ENCODE measurements around the gene THADA. TPM values are rescaled to one million over a fixed set of nuclear protein-coding genes. Genes with fewer than 3 reads are reported as not detected.

Gene THADA
- total RNA-seq, 1 donor from 2014 or later, result 19.4 TPM

DNA sequence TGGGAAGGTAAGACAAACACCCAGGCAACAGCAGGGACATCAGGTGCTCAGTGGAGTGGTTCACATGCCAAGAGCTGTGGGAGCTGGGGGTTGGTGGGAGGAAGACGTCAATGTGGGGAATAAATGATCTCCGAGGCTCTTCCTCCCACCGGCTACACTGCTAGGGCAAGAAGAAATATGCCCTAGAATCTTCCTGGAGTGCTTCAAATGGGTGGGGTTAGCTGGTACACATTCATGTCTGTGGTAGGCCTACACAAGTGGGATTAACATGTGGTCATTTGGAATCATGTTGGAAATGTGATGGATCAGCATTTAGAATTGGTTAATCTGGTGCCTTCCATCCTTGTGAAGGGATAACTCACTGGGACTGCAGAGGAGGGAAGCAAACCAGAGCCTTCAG is 357.0 kb downstream of the THADA start:
- no peak overlapping the region for H3K4me3 Mint-ChIP-seq (ENCODE audit: unreplicated experiment)
- TF ChIP-seq CTCF (IDR thresholded peaks at IDR 0.05; ENCODE audit: unreplicated experiment), result no peak
- no peaks in the 10 kb centered on the region for H3K9me3 Mint-ChIP-seq (ENCODE audit: unreplicated experiment)
- H3K36me3 Mint-ChIP-seq (ENCODE audit: low read depth, unreplicated experiment), result no peaks in the 10 kb centered on the region
- H3K27ac Mint-ChIP-seq (ENCODE audit: unreplicated experiment), result no peak overlapping the region
- no peaks in the 10 kb centered on the region for H3K27me3 Mint-ChIP-seq (ENCODE audit: unreplicated experiment)
- peaks cover 10% of the 10 kb centered on the region for H3K4me1 Mint-ChIP-seq (ENCODE audit: unreplicated experiment)
- DNase-seq (ENCODE audit: low spot score), result no peak

GRCh38 chr2:43238176-43238575 is 357.7 kb downstream of the THADA start:
- Mint-ChIP-seq H3K4me3 (ENCODE audit: unreplicated experiment) (no peak overlapping the region), H3K36me3 (ENCODE audit: low read depth, unreplicated experiment) (no peaks in the 10 kb centered on the region)
- TF ChIP-seq CTCF (IDR thresholded peaks at IDR 0.05; ENCODE audit: unreplicated experiment), result no peak

GRCh38 chr2:43233218-43234212 is 362.3 kb downstream of the THADA start:
- no peak overlapping the region for H3K4me3 Mint-ChIP-seq (ENCODE audit: unreplicated experiment)
- no peaks in the 10 kb centered on the region for H3K9me3 Mint-ChIP-seq (ENCODE audit: unreplicated experiment)
- DNase-seq (ENCODE audit: low spot score), result no peak
- H3K4me1 Mint-ChIP-seq (ENCODE audit: unreplicated experiment), result peaks cover 33% of the 10 kb centered on the region
- H3K27ac Mint-ChIP-seq (ENCODE audit: unreplicated experiment), result no peak overlapping the region
- peaks cover 6% of the 10 kb centered on the region for H3K27me3 Mint-ChIP-seq (ENCODE audit: unreplicated experiment)
- H3K36me3 Mint-ChIP-seq (ENCODE audit: low read depth, unreplicated experiment), result no peaks in the 10 kb centered on the region
- TF ChIP-seq CTCF (IDR thresholded peaks at IDR 0.05; ENCODE audit: unreplicated experiment), result no peak

More at GRCh38 chr2:43238176-43238575, 357.7 kb downstream of the THADA start:
- DNase-seq (ENCODE audit: low spot score), result no peak
- H3K27me3 Mint-ChIP-seq (ENCODE audit: unreplicated experiment), result no peaks in the 10 kb centered on the region
- H3K4me1 Mint-ChIP-seq (ENCODE audit: unreplicated experiment), result peaks cover 10% of the 10 kb centered on the region
- H3K9me3 Mint-ChIP-seq (ENCODE audit: unreplicated experiment), result no peaks in the 10 kb centered on the region
- H3K27ac Mint-ChIP-seq (ENCODE audit: unreplicated experiment), result no peak overlapping the region

DNA sequence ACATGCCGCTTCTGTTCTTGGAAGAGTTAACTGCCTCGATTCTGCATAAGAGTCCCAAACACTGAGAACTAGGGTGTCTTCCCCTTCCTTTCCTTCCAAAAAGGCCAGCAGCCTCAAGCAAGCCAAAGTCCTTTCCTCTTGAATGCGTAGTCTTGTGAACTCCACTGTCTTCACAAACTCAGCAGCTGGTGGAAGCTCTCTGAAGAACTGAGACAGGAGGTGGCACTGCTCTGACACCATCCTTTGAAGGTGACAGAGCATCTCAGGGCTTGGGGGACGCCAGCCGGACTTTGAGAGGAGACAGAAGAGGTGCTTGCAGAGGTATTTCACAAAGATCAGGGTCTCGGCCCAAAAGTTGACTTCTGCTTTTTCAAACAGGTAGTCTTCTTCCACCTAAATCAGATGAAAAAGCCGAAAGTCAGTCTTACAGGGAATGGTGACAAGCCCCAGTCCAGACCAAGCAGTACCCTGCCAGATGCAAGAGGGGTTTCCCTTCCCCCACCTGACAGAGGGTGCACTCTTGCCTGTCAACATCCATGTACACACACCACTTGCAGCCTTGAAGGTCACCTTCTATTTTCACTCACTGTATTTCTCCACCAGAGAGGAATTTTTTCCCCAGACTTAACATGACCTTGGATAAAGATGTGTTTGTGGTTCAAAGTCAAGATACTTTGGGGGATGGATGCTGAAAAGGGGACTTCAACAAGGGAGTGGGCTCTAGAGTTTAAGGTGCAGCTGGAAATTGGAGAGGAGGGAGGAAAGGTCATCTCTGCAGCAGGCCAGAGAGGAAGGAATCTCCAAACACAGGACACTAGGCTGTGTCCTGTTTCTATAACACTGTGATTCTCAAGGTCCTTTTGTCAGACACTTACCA is 364.6 kb downstream of the THADA start:
- Mint-ChIP-seq H3K4me1 (ENCODE audit: unreplicated experiment) (peaks cover 31% of the 10 kb centered on the region), H3K36me3 (ENCODE audit: low read depth, unreplicated experiment) (no peaks in the 10 kb centered on the region), H3K9me3 (ENCODE audit: unreplicated experiment) (no peaks in the 10 kb centered on the region), H3K27me3 (ENCODE audit: unreplicated experiment) (peaks cover 6% of the 10 kb centered on the region), H3K27ac (ENCODE audit: unreplicated experiment) (no peak overlapping the region), H3K4me3 (ENCODE audit: unreplicated experiment) (no peak overlapping the region)
- no peak for TF ChIP-seq CTCF (IDR thresholded peaks at IDR 0.05; ENCODE audit: unreplicated experiment)
- no peak for DNase-seq (ENCODE audit: low spot score)
